GM19468 (cell line): Measurements from ENCODE around the gene TSNAX.

Experiments used
- ATAC-seq: cut with Tn5 transposase; IDR thresholded peaks from one replicate; pipeline ENCODE4 v1.9.1; 2021; ENCODE audit warnings: mild to moderate bottlenecking, moderate library complexity, moderate number of reproducible peaks; ENCODE audit not compliant: unreplicated experiment; ENCODE audit errors: extremely low read depth

The TSNAX gene

DNA sequence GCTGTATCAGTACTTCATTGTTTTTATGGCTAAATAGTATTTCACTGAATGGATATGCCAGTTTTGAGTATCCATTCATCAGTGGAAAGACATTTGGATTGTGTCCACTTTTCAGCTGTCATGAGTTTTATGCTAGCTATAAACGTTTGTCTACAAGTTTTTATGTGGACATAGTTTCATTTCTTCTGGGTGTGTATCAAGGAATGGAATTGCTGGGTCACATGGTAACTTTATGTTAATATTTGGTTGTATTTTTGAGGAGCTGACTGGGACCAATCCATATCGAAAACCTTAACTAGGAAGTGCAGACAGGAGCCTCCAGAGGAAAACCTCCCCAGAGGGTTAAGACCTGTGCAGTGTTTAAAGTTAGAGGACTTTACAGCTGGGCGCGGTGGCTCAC, 66.3 kb downstream of the TSNAX start:
- ATAC-seq, result no peak

DNA sequence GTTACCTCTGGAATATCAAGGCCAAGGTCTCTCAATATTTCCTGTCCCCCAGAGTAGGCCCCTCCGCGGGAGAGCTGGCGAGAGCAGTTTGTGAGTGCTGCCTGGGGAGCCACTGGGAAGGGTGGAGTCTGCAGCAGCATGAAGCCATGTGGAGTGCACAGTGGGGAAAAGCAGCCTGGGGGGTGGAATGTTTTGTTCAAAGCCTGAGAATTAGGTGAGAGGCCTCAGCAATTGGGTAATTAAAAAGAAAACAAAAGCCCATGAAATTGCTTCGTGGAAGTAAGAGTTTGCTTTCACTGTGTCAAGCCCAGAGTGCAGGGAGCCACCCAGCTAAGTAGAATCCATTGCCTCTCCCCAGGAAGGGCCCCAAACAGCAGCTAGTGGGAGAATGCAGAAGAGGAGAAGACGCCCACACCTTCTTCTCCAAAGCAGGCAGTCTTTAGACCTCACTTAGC, 67.9 kb downstream of the TSNAX start:
- no peak for ATAC-seq

DNA sequence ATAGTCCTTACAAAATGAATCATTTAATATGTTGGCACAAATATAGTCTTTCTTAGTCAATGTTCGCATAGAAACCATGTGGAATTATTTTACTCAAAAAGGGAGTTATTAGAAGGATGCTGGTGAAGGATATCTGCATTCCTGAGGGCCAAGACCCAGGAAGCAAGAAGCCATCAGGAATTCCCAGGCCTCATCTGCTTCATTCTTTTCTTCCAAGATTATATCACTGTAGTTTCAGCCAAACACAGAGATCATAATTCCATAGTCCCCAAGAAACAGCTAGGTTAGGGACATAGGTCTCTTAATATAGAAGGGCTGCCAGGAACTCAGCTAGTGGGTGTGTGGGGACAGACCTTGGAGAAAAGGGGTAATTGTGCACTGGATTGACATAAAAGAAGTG, 69.5 kb downstream of the TSNAX start:
- ATAC-seq, result no peak

DNA sequence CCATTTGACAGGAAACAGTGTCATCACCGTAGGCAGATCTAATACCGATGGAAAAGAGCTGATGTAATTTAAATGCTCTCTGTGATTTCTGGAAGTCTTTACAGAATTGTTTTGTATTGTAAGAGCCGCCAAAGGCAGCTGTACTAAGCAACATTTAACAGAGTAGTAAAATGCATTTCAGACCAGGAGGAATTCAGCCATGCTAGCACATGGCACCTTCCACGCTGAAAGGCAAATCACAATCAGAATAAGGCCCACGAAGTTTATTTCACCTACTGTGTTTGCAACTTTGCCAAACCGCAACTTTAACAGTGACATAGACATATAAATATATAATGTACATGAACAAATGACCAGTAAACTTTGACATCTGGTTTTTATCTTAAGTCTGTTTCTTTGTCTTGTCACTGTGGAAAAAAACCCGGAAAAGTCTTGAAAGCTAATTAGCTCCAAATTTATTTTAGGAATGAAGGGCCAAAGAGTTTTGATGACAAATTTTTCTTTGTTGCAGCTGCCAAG, 72.0 kb downstream of the TSNAX start:
- no peak for ATAC-seq

DNA sequence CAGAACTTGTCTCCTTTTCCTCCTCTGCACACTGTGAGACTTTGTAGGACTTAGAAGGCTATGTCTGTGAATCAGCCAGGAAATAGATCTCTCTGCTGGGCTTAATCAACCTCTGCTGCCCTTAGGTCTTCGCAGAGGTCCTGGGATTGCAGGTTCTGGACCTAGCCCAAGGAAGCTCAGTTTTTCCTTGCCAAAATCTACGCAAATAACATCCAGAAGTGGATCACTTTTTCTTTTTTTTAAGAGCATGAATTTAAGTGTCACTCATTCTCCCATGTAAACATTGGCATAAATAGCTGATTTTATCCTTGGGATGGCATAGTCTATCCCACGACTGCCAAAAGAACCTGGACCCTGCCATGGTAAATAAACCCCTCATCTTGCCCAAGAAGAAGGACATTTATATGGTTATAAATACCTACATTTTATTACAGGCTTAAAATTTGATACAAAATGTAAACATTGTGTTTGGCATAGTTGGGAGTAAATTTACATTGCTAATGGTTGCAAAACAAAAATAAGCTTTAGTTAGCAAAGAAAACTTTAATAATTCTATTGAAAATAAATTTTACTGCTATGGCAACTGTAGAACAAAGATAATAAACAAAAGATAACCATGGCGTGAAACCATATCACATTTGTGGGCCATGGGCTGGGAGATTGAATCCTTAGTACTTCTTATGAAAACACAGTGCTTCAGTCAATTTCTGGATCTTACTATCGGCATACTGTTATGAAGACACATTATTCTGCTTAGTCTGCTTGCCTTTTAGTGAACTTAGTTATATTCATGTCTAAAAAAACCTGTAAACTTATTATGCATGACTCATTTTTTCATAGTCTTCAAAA, 73.6 kb downstream of the TSNAX start:
- no peak for ATAC-seq

DNA sequence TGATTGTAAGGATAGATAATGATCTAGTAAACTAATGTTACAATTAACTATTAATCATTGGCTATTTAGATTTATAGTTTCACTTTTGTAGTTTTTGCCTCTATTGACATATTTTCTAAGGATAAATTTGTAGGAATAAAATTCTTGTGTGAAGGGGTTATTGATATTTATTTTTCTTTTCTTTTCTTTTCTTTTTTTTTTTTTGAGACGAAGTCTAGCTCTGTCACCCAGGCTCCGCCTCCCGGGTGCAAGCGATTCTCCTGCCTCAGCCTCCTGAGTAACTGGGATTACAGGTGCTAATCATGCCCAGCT, 74.2 kb downstream of the TSNAX start:
- no peak for ATAC-seq

DNA sequence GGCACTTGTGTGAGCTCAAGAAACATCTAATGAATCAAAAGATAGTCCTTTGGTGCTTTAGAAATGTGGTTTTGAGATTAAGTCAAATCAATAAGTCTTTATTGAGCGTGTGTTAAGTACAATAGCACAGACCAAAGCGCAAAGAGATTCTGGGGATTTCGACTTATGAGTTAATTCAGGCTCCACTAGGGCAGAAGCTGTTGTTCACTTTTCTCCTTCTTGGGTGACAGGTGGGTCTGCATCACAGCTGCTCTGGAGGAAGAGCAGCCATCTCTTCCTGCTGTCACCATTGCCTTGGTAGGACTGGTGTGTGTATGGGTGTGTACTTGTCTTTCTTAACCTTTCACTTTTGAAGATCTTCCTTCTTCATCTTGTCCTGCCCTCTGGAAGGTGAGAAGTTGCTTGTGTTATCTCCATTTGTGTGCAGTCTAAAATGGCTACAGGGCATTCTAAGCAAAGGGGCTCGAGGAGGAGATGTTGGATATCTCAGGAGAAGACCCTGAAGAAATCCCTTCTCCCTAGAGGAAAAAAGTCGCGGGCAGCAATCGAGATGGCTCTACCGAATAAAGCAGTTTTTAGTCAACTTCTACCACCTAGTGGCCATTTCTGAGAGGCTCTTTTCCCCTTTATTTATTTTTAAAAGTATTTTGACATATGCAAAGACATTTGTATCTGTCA, 75.3 kb downstream of the TSNAX start:
- ATAC-seq, result no peak

DNA sequence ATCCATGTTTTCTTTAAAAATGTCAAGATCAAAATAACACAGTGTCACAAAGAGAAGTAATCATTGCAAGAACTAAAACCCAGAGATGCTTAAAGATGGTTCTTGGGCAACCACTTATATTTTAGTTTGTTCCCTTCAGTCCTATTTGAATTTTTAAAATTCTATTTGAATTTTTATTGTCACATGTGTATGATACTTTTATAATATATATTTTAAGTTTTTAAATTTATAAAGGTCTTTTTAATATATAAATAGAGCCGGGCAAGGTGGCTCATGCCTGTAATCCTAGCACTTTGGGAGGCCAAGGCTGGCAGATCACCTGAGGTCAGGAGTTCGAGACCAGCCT, 75.8 kb downstream of the TSNAX start:
- ATAC-seq, result no peak

DNA sequence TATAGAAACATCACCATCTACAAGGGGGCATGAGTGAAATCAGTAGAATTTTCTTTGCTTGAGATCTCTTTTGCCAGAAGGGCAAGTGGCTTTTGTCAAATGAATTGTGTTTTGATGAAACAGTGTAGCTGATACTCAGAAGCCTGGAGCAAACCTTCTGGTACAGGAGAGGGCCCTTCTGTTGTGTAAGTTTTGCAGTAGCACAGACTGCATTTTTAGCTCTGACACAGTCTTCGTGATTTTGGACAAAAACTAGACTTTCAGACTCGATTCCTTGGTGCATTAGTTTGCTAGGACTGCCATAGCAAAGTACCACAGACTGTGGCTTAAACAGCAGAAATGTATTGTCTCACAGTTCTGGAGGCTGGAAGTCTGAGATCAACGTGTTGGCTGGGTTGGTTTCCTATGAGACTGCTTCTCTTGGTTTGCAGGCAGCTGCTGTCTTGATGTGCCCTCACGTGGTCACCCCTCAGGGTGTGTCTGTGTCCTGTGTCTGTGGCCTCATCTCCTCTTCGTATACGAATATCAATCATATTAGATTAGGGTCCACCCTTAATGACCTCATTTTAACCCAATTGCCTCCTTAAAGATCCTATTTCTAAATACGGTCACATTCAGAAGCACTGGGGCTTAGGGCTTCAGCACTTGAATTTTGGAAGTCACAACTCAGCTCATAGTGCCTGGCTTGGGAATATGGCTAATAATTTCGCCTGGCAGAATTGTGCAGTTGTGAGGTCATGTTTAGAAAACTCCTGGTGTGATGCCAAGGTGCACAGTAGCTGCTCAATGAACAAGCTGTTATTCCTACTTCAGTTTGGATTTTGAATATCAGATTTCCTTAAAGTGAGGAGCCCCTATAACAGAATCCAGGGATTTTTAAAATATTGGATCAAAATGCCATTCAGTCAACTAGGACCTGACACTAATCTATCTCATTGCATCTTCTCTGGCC, 77.0 kb downstream of the TSNAX start:
- no peak for ATAC-seq

DNA sequence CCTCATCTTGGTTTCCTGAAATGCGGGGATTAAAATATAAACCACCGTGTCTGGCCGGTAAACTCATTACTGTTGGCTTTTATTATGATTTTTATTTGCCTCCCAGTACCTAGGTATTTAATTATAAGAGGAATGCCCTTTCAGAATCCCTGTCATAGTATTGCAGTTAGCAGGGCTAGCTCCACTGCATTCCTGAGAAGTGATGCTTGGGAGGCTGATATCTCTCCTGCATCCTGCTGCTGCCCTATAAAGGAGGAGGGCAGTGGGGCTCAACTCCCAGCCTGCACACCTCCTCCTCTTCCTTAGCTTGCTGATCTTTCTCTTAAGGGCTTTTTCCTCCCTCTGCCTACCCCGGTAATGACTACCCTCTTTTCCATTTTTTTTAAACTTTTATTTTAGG, 78.2 kb downstream of the TSNAX start:
- no peak for ATAC-seq

DNA sequence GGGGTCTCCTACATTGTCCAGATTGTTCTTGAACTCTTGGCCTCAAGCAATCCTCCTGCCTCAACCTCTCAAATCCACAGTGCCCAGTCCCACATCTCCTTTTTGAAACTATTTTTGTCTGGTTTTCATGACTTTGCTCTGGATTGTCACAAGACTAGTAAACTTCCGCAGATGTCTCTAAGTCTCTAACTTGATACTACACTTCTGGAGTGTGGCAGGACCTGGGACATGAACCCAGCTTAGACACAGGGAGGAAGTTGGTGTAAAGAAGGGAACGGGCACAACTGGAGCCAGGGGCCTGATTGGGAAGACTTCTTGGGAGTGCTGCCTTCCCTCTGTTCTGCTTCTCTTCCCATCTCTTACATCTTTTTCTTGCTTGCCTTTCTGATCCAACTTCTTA, 81.9 kb downstream of the TSNAX start:
- ATAC-seq, result no peak

DNA sequence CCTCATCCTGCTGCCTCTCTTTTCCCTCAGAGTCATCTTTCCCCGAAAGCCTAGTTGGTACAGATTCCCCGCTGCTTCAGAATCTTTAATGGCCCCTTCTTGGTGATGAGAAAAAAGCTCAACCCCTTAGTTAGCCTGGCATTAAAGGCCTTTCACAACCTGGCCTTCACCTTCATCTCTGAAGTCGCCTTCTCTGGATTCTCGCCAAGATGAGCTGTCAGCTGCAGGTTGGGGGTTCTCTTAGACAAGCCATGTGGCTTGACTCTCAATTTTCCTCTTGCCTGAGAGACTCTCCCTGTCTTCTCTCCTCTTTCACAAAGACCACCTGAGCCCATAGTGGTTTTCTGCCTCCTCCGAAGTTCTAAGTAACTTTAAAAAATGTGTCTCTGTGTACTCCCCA, 82.6 kb downstream of the TSNAX start:
- no peak for ATAC-seq

DNA sequence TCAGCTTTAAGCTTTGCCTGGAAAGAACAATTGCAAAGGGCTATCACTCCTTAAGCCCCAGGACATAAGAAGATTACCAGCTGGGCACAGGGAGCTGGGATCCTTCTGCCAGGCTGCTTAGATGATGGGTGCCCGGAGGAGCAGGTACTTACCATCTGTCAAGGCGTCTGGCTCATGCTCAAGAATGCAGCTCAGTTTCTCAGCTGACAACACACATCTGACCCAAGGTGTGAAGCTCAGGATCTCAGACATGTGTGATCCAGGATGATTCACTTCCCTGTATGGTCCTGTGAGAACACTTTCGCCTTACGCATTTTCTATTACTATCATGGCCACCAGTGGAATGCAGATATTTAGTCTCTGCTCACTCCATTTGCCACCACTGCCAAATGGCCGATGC, 83.4 kb downstream of the TSNAX start:
- no peak for ATAC-seq

DNA sequence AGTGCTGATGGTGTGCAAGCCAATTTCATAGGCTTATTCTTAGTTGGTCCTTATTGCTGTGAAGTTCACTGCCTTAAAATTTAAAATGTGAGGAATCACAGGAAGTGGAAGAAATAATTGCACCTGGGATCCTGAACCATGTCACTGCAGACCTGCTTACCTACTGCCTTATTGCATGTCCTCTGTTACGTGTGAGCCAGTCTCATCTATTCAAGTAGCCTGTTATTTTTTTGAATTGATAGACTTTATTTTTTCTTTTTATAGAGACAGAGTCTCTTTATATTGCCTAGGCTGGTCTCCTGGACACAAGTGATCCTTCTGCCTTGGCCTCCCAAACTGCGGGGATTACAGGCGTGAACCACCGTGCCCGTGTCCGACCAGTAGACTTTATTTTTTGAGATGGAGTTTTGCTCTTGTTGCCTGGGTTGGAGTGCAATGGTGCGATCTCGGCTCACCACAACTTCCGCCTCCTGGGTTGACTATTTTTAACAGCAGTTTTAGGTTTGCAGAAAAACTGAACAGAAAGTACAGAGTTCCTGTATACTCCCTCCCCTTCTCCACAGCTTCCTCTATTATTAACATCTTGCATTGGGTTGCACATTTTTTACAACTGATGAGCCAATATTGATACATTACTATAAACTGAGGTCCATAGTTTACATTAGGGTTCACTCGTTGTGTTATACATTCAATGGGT, 84.1 kb downstream of the TSNAX start:
- peak; percentile 83 for ATAC-seq

DNA sequence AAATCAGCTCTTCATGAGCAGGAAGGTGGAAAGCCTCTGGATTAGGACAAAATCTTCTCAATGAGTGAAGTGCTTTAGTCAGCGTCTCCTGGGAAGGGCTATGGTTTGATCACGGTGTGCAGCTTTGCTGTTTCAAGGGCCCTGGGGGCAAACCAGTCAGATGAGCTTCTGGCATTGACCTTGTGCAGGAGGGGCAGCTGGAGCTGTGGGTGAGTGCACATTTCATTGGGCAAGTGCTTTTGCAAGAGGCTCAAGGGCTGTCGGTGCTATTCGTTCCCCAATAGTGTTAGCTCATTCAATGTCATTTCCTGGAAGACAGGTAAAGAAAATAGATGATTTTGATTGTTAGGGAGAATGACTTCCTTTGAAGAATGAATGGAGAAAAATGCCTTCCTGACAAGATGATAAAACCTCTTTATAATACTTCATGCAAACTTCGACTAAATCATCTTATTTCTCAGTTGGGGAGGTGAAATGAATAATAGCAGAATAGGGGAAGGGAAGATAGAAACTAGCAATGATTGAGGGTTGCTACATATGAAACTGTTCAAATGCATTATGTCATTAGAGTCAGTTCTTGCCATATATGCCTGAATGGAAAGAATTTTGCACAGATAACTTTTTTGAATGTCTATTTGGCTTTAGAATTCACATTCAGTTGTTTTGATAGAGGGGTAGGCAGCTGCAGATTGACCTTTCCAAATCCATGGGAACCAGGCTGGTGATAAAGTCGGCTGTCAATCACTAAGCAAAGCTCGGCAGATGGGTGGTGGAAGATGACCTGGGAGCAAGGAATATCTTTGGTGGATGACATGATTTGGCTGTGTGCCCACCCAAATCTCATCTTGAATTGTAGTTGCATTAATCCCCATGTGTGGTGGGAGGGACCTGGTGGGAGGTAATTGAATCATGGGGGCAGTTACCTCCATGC, 85.2 kb downstream of the TSNAX start:
- ATAC-seq, result no peak
